Activated CD8-positive, alpha-beta memory T cell treated with anti-CD3 and anti-CD28 coated beads for 48 hours (primary cell): ENCODE data around the gene YPEL3.
"Not testable (repeated sequence)": the region's sequence is repeated elsewhere in the genome, so short reads cannot be mapped to it uniquely, and the experiment has no call there.

Experiments
- DNase-seq, 3 experiments: peaks; one replicate each; pipeline ENCODE4 v3.0.0-alpha.2; 2020; ENCODE audit warnings: low read depth in 2 of 3, low spot score in 2 of 3

Gene YPEL3

DNA sequence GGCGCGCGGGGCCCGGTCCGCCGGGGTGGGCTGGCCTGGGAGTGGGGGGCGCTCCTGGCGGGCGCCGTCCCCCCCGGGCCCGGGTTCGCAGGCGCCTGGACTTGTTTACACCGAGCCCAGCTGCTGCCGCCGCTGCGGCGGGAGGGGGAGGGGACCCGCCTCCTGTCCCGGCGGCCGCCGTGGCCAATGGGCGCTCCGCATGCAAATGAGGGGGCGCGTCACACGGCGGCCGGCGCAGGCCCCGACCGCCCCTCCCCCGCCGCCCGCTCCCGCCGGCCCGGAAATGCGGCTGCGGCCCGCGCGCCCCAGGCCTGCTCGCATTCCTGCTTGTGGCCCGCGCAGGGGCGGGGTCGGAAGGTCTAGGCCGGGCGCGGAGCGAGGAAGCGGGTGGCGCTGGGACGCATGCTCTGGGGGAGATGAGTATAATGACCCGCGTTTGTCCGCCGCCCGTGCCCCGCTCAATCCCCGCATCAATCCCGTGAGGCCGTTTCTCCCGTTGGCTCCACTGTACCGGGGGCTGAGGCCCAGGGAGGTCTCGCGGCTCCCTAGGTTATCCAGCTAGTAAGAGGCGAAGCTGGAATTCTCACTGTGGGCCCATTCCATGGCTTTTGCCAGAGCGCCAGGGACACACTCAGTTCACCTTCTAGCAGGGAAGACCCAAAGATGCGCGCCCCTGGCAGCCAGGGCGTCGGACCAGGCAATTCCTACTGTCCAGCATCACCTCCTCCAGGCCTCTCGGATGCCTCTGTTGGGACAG lies at the start of gene YPEL3:
TSS of gene YPEL3 (minus strand) at position 109 of the 757 bp plus-strand sequence. CDS start 731 bp downstream, outside the sequence.
- peak; percentile 61 to 82 (median 70) for DNase-seq

DNA sequence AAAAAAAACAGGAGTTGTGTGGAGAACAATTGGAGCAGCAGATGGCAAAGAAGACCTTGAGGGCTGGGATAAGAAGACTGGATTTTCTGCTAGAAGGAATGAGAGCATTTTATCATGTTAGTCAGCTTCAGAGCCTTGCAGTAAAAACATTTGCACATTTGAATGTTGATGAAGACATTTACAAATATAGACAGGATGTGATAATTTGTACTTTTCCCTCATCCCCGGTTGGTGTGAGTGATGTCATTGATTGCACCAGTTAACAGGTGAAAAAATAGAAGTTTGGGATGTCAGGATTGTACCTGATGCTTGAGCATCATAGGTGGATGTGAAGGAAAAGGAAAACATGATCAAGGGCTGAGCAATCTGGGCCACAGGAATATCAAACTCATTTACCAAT lies 49.6 kb upstream of the YPEL3 start:
- DNase-seq, result no peak

DNA sequence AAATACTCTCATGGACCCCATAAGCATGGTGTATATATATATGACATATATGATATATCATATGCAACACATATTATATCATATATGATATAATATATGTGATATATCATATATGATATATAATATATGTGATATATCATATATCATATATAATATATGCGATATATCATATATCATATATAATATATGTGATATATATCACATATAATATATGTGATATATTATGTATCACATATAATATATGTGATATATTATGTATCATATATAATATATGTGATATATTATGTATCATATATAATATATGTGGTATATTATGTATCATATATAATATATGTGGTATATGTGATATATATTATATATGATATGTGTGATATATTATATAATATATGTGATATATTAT lies 48.9 kb upstream of the YPEL3 start:
- no peak for DNase-seq

GRCh38 chr16:30144017-30144416 lies 48.0 kb upstream of the YPEL3 start:
- DNase-seq, result no peak

- DNase-seq, result no peak
Observed at GRCh38 chr16:30143347-30143702, 47.3 kb upstream of the YPEL3 start.

- no peak for DNase-seq
Observed at GRCh38 chr16:30142672-30143346, 46.8 kb upstream of the YPEL3 start.

GRCh38 chr16:30141750-30142149 lies 45.7 kb upstream of the YPEL3 start:
- DNase-seq, result no peak

- no peak for DNase-seq
Observed at GRCh38 chr16:30139583-30140481, 43.8 kb upstream of the YPEL3 start.

DNA sequence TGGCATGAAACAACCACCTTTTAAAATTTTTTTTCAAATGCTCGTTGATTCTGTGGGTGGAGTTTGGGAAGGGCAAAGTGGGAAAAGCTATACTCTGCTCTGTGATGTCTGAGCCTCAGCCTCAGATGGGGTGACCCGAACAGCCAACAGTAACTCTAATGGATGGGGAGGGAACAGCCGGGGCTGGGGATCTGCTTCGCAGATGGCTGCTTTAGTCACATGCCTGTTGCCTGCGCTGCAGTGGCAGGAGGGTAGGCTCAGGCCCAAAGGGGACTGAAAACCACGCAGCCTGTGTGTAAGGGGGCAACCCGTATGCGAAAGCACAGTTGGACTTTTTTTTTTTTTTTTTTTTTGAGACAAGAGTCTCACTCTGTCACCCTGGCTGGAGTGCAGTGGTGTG lies 41.9 kb upstream of the YPEL3 start:
- DNase-seq, result no peak

DNA sequence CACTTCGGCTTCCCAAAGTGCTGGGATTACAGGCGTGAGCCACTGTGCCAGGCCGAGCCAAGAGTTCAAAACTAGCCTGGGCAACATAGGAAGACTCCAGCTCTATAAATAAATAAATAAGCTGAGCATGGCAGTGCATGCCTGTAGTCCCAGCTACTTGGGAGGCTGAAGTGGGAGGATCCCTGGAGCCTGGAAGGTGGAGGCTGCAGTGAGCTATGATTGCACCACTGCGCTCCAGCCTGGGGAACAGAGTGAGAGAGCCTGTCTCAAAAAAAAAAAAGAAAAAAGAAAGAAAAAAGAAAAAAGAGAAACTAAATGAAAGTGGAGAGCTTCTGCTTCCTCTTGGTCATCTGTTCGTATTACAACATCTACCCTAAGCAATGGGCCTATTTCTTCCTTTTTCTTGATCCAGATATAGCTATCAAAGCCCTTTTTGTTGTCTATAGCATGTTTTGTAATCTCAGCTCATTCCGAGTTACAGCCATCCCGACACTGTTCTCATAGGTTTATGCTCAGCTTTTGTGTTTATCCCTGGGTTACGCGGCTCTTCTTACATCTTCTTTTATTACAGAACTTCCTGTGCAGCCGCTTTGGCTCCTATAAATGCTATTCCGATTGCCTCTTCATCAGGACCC lies 41.1 kb upstream of the YPEL3 start:
- DNase-seq, result no peak

DNA sequence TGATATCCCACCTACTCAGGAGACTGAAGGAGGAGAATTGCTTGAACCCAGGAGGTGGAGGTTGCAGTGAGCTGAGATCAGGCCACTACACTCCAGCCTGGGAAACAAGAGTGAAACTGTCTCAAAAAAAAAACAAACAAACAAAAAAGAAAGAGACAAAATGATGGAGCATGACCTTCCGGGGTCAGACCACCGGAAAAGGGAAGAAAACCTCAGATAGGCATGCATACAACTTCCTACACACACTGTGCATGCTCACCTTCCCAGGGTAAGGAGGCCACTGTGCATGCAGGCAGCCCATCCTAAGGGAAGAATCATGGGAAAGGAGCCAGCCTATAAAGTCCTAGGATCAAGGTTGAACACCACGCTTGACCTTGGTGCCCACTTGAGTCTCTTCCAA lies 36.6 kb upstream of the YPEL3 start:
- no peak for DNase-seq

GRCh38 chr16:30131869-30132475 lies 36.0 kb upstream of the YPEL3 start:
- no peak for DNase-seq

DNA sequence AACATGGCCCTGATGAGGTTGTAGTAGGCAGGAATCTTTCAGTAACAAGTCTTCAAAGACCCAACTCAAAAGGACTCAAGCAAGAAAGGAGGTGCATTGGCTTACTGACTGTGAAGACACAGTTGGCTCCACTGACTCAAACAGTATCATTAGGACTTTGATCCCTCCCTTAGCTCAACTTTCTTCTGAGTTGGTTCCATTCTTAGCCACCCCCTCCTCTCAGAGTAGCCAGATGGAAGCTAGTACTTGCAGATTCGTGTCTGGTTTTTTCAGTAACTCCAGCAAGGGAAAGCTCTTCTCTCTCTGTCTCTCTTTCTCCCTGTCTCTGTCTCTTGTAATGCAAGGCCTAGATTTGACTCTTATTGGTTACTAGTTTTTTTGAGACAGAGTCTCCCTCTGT lies 32.0 kb upstream of the YPEL3 start:
- no peak for DNase-seq

- not testable (repeated sequence) for DNase-seq
Observed at GRCh38 chr16:30125690-30126089, 29.7 kb upstream of the YPEL3 start.

GRCh38 chr16:30124985-30125379 lies 29.0 kb upstream of the YPEL3 start:
- no peak for DNase-seq

DNA sequence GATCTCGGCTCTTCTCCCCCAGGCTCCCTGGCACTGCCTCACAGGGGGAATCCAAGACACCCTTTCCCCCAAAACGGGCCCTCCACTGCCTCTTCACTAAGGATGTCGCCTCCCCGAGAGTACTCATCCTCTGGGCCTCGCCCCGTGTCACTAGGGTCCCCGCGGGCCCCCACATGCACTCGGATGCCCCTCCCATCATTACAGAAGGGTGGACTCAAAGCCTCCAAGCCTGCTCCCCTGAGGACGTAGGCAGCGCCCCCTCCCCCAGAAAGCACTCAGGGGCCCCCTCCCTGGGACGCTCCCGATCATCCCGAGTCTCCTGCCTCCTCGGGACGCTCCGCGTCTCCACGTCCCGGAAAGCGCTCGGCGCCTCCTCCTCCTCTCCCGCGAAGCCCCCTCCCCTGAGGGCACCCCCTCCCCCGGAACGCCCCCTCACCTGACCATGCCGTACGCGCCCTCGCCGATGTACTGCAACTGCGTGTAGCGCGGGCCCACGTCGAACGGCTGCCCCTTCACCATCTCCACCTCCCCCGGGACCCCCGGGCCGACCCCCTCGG lies 26.7 kb upstream of the YPEL3 start:
- DNase-seq, result no peak

DNA sequence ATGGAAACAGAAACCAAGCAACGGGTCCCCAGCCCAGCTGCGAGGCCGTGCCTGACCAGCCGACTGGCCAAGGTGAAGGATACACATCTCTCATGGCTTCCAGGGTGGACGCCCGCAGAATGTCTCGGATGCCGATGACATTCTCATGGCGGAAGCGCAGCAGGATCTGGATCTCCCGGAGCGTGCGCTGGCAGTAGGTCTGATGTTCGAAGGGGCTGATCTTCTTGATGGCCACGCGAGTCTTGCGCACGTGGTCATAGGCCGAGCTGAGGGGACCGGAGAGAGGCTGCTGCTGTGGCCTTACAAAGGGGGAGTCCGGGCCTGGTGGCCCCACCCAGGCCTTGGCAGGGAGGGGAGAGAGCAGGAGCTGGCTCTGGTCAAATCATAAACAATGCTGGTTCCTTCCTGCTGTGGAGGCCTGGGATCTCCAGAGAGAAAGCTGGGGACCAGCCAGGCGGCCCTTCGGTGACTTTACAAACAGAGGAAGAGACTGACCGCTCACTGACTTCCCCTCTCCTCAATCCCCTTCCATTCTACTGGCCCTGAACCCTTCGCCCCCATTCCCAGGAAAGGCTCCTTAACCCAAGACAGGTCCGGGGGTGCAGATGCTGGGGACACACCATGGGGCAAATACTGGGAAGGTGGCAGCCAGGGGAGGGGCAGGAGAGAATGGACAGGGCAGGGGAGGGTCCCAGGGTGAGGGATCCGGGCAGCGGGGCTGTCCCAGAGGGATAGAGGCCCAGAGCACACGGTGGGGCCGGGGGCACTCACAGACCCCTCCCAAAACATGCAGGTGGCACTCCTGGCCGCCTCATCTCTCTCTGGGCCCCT lies 25.9 kb upstream of the YPEL3 start:
- no peak for DNase-seq

DNA sequence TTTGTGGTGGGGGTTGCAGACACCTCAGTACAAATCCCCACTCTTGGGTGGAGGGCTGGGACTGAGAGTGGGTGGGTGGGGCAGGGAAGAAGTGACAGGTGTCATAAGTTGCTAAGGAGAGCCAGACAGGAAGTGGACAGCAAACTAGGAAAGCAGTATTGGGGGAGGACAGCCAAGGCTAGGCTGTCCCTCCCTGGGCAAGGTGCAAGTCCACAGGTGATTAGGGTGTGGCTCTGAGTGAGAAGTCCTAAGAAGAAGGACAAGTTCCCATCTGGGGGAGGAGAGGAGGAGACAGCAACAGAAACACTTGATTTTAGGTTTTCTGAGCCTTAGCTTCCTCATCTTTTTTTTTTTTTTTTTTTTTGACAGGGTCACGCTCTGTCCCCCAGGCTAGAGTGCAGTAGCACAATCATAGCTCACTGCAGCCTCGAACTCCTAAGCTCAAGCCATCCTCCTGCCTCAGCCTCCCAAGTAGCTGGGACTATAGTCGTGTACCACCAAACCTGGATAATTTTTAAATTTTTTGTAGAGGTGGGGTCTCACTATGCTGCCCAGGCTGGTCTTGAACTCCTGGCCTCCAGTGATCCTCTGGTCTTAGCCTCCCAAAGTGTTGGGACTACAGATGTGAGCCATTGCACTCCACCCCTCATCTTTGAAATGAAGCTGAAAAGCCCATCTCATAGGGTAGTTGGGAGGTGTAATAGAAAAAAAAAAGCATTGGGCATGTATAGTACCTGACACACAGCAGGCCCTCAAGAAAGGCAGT lies 24.5 kb upstream of the YPEL3 start:
- DNase-seq, result no peak

DNA sequence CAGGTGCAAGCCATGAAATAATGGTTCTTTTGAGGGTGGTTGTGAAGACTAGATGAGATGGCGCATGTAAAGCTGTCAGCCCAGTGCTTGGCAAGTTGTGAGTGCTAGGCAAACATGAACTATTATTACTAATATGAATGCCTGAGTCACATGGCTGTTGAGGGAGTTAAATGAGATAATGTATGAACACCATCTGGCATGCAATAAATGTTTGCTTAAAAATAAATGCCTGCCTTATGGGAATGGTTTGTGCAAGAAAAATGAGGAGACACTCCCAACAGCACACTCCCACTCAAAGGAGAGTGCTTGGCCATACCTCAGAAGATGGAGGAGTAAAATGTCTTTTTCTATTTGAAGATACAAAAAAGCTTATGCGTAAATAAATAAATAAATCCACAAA lies 23.4 kb upstream of the YPEL3 start:
- no peak for DNase-seq
